HepG2 (cell line): ENCODE results near the gene THADA. TPM values are rescaled to one million over a fixed set of nuclear protein-coding genes. Genes with fewer than 3 reads are reported as not detected.

Experiments used
- ISL2 ChIP-seq: sonication (generic); formaldehyde crosslinking; IDR thresholded peaks from 2 replicates; pipeline ENCODE4 v1.5.0; 2020; ENCODE audit warnings: missing genetic modification reagents
- JUND ChIP-seq: sonication (generic); formaldehyde crosslinking; IDR thresholded peaks from 2 replicates; pipeline ENCODE4 v1.8.0; 2022; ENCODE audit warnings: mild to moderate bottlenecking, missing genetic modification reagents
- MED13 ChIP-seq: sonication (generic); formaldehyde crosslinking; IDR thresholded peaks from 2 replicates; pipeline ENCODE4 v1.5.0; 2020; ENCODE audit warnings: missing genetic modification reagents
- NR2C2 ChIP-seq: sonication (generic); formaldehyde crosslinking; IDR thresholded peaks from 2 replicates; pipeline ENCODE4 v1.4.0; 2020; ENCODE audit warnings: missing genetic modification reagents, mild to moderate bottlenecking, moderate library complexity, borderline replicate concordance
- ZNF160 ChIP-seq: sonication (generic); formaldehyde crosslinking; IDR thresholded peaks from 2 replicates; pipeline ENCODE4 v1.8.0; 2022; ENCODE audit warnings: mild to moderate bottlenecking, inconsistent platforms, missing genetic modification reagents
- ZNF263 ChIP-seq: sonication (generic); formaldehyde crosslinking; IDR thresholded peaks from 2 replicates; pipeline ENCODE4 v1.4.0; 2020; ENCODE audit warnings: missing genetic modification reagents
- ZNF441 ChIP-seq: sonication (generic); formaldehyde crosslinking; IDR thresholded peaks from 2 replicates; pipeline ENCODE4 v1.7.0; 2021; ENCODE audit warnings: missing genetic modification reagents, borderline replicate concordance
- ZNF761 ChIP-seq: sonication (generic); formaldehyde crosslinking; conservative IDR thresholded peaks from 2 replicates; pipeline ENCODE4 v1.4.0; 2020; ENCODE audit warnings: mild to moderate bottlenecking, missing genetic modification reagents
- ZNF790 ChIP-seq: sonication (generic); formaldehyde crosslinking; IDR thresholded peaks from 2 replicates; pipeline ENCODE4 v1.8.0; 2022; ENCODE audit warnings: missing genetic modification reagents, mild to moderate bottlenecking, borderline replicate concordance
- polyA plus RNA-seq, 8 experiments: library from polyadenylated mRNA; depleted of rRNA in 3 of 8; stranded (reverse) in 7 of 8; unstranded in 1 of 8; fragments of >200 nt; fragmentation: Illumina TruSeq in 4 of 8; extraction: Trizol in 4 of 8; gene quantifications; 2 replicates each; pipeline versions ENCODE4 v1.2.1 to v1.2.3, GENCODE V29; 2011 to 2016; ENCODE audit warnings: low read depth in 4 of 8, missing spikeins in 1 of 8, mixed read lengths in 1 of 8; ENCODE audit not compliant: insufficient read depth in 1 of 8
- total RNA-seq, 5 experiments: library from RNA; depleted of rRNA; stranded (reverse); fragments of >200 nt; fragmentation: Illumina TruSeq; extraction: Trizol; gene quantifications; 2 replicates each; pipeline ENCODE4 v1.2.3, GENCODE V29; 2016; ENCODE audit warnings: low read depth in 1 of 5
- TF ChIP-seq, protein P1 (sequence below): sonication (generic); formaldehyde crosslinking; IDR thresholded peaks from 2 replicates; pipeline ENCODE4 v1.4.0; 2020; ENCODE audit warnings: low read depth, mild to moderate bottlenecking, missing genetic modification reagents
- TF ChIP-seq, protein P2 (sequence below): sonication (generic); formaldehyde crosslinking; IDR thresholded peaks from 2 replicates; pipeline ENCODE4 v1.4.0; 2020; ENCODE audit warnings: mild to moderate bottlenecking, missing genetic modification reagents
- TF ChIP-seq, protein P3 (sequence below): sonication (generic); formaldehyde crosslinking; IDR thresholded peaks from 2 replicates; pipeline ENCODE4 v1.4.0; 2020; ENCODE audit warnings: missing genetic modification reagents, borderline replicate concordance
- TF ChIP-seq, protein P4 (sequence below): sonication (generic); formaldehyde crosslinking; IDR thresholded peaks from 2 replicates; pipeline ENCODE4 v1.8.1; 2023; ENCODE audit warnings: mild to moderate bottlenecking, missing genetic modification reagents
- TF ChIP-seq, protein P5 (sequence below): IDR thresholded peaks from 2 replicates; pipeline ENCODE4 v1.6.1; 2016; ENCODE audit warnings: mild to moderate bottlenecking

The THADA gene
- total and polyA plus RNA-seq, 2 of the 13 experiments (the other 11 are each of a cell fraction or from before 2014, with no cell fraction given) = 12.7 to 21.7 TPM

DNA sequence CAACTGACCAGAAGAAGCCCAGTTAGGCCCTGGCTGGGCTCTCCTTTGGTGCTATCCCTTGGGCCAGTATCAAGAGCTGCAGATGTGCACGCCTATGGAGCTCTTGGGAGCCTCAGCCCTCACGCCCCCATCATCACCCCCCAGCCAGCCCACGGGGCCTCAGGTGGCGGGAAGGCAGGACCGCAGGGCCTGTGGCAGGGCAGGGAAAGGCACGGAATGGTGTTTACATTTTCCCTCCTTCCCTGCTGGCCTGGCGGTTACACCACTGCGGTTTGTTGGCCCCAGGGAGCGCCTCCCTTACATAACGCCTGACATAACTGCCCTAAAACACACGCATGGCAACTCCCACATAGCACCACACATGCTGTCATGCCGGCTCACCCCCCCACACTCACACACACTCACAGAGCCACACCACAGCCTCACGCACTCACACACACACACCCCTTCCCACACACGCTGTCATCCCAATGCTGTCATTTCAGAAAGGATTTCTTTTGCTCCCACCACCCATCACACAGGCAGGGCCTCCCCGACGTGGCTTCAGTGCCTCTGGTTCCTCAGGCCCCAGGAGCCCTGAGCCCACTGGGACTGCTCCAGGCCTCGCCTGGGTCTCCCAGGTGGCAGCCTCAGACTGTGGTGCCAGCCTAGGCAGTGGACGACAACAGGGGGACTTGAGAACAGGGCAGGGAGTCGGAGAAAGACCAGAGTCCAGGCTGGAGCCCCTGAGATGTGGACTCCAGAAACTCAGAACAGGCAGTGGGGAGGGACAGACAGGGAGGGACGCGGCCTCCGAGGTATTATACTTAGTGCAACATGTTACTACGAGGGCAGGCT, 385.2 kb downstream of the THADA start (continued):
- TF ChIP-seq, protein P1, sequence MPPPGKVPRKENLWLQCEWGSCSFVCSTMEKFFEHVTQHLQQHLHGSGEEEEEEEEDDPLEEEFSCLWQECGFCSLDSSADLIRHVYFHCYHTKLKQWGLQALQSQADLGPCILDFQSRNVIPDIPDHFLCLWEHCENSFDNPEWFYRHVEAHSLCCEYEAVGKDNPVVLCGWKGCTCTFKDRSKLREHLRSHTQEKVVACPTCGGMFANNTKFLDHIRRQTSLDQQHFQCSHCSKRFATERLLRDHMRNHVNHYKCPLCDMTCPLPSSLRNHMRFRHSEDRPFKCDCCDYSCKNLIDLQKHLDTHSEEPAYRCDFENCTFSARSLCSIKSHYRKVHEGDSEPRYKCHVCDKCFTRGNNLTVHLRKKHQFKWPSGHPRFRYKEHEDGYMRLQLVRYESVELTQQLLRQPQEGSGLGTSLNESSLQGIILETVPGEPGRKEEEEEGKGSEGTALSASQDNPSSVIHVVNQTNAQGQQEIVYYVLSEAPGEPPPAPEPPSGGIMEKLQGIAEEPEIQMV (CRISPR knock-in tag) = peak; percentile 73; the same call in 1 of the 2 replicates
- TF ChIP-seq, protein P2, sequence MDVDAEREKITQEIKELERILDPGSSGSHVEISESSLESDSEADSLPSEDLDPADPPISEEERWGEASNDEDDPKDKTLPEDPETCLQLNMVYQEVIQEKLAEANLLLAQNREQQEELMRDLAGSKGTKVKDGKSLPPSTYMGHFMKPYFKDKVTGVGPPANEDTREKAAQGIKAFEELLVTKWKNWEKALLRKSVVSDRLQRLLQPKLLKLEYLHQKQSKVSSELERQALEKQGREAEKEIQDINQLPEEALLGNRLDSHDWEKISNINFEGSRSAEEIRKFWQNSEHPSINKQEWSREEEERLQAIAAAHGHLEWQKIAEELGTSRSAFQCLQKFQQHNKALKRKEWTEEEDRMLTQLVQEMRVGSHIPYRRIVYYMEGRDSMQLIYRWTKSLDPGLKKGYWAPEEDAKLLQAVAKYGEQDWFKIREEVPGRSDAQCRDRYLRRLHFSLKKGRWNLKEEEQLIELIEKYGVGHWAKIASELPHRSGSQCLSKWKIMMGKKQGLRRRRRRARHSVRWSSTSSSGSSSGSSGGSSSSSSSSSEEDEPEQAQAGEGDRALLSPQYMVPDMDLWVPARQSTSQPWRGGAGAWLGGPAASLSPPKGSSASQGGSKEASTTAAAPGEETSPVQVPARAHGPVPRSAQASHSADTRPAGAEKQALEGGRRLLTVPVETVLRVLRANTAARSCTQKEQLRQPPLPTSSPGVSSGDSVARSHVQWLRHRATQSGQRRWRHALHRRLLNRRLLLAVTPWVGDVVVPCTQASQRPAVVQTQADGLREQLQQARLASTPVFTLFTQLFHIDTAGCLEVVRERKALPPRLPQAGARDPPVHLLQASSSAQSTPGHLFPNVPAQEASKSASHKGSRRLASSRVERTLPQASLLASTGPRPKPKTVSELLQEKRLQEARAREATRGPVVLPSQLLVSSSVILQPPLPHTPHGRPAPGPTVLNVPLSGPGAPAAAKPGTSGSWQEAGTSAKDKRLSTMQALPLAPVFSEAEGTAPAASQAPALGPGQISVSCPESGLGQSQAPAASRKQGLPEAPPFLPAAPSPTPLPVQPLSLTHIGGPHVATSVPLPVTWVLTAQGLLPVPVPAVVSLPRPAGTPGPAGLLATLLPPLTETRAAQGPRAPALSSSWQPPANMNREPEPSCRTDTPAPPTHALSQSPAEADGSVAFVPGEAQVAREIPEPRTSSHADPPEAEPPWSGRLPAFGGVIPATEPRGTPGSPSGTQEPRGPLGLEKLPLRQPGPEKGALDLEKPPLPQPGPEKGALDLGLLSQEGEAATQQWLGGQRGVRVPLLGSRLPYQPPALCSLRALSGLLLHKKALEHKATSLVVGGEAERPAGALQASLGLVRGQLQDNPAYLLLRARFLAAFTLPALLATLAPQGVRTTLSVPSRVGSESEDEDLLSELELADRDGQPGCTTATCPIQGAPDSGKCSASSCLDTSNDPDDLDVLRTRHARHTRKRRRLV (CRISPR knock-in tag) = peak; percentile 44; the same call in 1 of the 2 replicates
- TF ChIP-seq ZNF263 (CRISPR knock-in tag) = peak; percentile 64
- TF ChIP-seq JUND (CRISPR knock-in tag) = peak; percentile 32
- TF ChIP-seq, protein P3, sequence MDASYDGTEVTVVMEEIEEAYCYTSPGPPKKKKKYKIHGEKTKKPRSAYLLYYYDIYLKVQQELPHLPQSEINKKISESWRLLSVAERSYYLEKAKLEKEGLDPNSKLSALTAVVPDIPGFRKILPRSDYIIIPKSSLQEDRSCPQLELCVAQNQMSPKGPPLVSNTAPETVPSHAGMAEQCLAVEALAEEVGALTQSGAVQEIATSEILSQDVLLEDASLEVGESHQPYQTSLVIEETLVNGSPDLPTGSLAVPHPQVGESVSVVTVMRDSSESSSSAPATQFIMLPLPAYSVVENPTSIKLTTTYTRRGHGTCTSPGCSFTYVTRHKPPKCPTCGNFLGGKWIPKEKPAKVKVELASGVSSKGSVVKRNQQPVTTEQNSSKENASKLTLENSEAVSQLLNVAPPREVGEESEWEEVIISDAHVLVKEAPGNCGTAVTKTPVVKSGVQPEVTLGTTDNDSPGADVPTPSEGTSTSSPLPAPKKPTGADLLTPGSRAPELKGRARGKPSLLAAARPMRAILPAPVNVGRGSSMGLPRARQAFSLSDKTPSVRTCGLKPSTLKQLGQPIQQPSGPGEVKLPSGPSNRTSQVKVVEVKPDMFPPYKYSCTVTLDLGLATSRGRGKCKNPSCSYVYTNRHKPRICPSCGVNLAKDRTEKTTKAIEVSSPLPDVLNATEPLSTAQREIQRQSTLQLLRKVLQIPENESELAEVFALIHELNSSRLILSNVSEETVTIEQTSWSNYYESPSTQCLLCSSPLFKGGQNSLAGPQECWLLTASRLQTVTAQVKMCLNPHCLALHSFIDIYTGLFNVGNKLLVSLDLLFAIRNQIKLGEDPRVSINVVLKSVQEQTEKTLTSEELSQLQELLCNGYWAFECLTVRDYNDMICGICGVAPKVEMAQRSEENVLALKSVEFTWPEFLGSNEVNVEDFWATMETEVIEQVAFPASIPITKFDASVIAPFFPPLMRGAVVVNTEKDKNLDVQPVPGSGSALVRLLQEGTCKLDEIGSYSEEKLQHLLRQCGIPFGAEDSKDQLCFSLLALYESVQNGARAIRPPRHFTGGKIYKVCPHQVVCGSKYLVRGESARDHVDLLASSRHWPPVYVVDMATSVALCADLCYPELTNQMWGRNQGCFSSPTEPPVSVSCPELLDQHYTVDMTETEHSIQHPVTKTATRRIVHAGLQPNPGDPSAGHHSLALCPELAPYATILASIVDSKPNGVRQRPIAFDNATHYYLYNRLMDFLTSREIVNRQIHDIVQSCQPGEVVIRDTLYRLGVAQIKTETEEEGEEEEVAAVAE (CRISPR knock-in tag) = 0 out of 2 replicates have a peak, but pooled peaks have one; percentile 52
- TF ChIP-seq ZNF761 (CRISPR knock-in tag) = peak; percentile 80; the same call in 1 of the 2 replicates
- TF ChIP-seq ZNF160 (CRISPR knock-in tag) = peak; percentile 88; the same call in 1 of the 2 replicates
- peak; percentile 55; the same call in 1 of the 2 replicates for TF ChIP-seq MED13 (CRISPR knock-in tag)
- TF ChIP-seq ZNF790 = peak; percentile 69; the same call in 1 of the 2 replicates
- TF ChIP-seq, protein P4, sequence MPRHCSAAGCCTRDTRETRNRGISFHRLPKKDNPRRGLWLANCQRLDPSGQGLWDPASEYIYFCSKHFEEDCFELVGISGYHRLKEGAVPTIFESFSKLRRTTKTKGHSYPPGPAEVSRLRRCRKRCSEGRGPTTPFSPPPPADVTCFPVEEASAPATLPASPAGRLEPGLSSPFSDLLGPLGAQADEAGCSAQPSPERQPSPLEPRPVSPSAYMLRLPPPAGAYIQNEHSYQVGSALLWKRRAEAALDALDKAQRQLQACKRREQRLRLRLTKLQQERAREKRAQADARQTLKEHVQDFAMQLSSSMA (CRISPR knock-in tag) = peak; percentile 89
- TF ChIP-seq NR2C2 (CRISPR knock-in tag) = peak; percentile 68
- peak; percentile 77; the same call in 1 of the 2 replicates for TF ChIP-seq ZNF441 (CRISPR knock-in tag)
- TF ChIP-seq, protein P5, sequence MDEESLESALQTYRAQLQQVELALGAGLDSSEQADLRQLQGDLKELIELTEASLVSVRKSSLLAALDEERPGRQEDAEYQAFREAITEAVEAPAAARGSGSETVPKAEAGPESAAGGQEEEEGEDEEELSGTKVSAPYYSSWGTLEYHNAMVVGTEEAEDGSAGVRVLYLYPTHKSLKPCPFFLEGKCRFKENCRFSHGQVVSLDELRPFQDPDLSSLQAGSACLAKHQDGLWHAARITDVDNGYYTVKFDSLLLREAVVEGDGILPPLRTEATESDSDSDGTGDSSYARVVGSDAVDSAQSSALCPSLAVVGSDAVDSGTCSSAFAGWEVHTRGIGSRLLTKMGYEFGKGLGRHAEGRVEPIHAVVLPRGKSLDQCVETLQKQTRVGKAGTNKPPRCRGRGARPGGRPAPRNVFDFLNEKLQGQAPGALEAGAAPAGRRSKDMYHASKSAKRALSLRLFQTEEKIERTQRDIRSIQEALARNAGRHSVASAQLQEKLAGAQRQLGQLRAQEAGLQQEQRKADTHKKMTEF = peak; percentile 86
- TF ChIP-seq ISL2 (CRISPR knock-in tag) = peak; percentile 70
